GM21526 (cell line): ENCODE data around the gene PAX3.

ENCODE experiments used
- ATAC-seq: cut with Tn5 transposase; IDR thresholded peaks from one replicate; pipeline ENCODE4 v1.9.1; 2021; ENCODE audit warnings: moderate library complexity; ENCODE audit not compliant: unreplicated experiment, low FRiP score

PAX3 gene

DNA sequence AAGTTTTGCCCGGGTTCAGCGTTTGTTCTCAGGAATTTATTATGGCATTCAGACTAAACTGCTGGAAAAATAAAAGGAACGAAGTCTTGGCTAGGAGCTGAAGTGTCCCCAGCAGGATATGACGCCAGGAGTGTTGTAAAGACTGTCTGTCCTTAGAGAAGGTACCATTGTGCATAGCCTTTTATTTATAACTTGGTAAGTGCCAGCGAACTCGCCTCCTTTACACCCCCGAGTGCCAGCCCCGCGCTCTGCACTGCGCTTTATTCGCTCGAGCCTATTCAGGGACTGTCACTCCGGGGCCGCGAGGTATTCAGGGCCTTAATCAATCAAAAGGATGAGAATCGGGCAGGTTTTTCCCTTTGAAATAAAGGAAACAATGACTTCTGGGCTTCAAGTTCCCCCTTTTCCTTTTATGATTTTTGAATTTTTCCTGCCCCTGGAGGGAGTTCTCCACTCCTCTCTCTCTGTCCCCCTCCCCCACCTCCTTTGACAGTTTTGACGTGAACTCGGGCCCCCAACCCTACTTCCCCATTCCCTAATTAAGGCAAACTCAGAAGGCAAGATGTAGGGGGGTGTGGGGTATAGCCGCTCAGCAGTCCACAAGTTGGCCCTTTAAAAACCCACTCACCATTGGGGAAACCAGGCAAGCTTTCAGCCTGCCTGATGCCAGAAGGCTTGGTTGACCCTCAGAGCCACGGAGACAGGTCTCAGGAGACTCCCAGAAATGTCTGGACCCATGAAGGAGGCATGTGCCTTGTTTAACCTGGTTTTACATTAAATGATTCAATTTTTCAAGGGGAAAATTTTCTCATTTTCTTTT lies 1.3 kb upstream of the PAX3 start:
- ATAC-seq = no peak

DNA sequence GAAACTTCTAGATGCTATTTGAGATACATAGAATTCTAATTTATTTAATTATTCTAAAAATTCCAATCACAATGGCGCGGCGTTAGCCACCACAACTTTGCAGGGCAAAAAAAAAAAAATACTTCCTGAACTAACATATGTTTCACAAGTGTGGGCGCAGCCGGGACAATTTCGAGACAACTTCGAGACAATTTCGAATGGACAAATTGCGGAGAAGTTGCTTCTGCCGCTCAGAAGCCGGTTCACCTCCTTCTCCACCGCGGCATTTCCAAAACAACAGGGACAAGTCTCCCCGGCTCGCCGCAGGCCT lies 842 bp downstream of the PAX3 start:
- ATAC-seq = no peak

GRCh38 chr2:222297600-222297935 lies 1.2 kb downstream of the PAX3 start:
- no peak for ATAC-seq

- ATAC-seq = no peak
Observed at GRCh38 chr2:222296911-222297599, 1.7 kb downstream of the PAX3 start.

GRCh38 chr2:222296311-222296741 lies 2.5 kb downstream of the PAX3 start:
- no peak for ATAC-seq

DNA sequence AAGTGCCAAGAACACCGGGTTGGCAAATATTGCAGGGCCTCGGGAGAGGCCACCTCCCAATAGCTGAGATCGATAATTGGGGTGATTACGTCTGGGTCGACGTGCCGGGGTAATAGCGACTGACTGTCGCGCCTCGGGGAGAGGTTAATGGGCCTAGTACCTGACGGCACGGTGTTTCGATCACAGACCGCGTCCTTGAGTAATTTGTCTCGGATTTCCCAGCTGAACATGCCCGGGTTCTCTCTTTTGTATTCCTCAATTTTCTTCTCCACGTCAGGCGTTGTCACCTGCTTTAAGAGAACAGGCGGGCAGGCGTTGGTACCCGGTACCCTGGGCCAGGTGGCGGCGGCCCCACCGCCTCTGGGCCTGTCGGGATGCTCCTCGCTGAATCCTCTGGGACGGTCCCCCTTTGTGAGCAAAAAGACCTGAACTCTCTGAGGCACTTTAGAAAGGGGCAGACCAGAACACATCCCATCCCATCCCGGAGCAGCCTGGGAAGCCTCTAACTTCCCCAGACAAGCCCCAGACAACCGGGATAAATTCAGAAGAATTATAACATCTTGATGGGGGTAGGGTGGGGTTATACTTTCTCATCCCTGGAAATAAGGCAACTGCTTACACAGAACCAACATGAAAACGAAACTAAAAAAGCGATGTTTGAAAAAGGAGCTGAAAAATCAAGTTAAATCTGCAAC lies 3.3 kb downstream of the PAX3 start:
- no peak for ATAC-seq

- no peak for ATAC-seq
Observed at GRCh38 chr2:222294996-222295367, 3.8 kb downstream of the PAX3 start.

DNA sequence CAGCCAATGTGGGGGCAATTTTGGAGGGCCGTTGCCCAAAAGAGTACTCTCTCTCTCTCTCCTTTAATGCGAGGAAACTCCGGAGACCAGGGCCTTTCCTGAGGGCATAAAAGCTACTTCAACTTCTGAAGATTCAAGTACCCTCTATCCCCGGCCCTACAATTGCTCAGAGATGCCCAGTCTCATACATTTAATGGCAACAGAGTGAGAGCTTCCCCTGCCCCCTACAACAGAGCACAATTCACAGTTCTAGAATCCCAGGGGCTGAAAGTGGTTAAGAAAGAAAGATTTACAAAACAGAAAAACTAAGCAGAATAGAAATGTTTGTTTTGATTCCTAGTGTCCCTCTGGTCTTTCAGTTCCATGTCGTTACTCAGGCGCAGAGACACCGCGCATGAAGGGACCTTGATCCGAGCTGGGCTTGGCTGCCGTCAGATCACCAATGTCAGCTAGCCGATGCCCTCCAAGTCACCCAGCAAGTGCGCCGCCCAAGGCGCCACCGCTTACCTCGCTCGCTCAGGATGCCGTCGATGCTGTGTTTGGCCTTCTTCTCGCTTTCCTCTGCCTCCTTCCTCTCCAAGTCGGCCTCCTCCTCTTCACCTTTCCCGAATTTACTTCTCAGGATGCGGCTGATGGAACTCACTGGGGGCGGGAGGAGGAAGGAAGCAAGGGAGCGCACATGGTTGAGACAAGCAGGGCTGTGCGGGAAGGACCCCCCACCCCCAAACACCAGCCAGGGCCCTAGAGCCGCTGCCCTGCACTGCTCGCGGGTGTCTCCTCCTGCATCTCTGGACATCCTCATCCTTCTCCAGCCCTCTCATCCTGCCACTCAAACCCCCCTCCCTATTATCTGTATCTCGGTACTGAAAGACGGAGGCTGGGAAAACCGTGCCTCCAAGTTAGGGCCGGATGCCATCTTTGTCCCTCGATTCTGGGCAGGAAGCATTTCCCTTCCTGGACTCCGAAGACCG lies 4.9 kb downstream of the PAX3 start:
- no peak for ATAC-seq

DNA sequence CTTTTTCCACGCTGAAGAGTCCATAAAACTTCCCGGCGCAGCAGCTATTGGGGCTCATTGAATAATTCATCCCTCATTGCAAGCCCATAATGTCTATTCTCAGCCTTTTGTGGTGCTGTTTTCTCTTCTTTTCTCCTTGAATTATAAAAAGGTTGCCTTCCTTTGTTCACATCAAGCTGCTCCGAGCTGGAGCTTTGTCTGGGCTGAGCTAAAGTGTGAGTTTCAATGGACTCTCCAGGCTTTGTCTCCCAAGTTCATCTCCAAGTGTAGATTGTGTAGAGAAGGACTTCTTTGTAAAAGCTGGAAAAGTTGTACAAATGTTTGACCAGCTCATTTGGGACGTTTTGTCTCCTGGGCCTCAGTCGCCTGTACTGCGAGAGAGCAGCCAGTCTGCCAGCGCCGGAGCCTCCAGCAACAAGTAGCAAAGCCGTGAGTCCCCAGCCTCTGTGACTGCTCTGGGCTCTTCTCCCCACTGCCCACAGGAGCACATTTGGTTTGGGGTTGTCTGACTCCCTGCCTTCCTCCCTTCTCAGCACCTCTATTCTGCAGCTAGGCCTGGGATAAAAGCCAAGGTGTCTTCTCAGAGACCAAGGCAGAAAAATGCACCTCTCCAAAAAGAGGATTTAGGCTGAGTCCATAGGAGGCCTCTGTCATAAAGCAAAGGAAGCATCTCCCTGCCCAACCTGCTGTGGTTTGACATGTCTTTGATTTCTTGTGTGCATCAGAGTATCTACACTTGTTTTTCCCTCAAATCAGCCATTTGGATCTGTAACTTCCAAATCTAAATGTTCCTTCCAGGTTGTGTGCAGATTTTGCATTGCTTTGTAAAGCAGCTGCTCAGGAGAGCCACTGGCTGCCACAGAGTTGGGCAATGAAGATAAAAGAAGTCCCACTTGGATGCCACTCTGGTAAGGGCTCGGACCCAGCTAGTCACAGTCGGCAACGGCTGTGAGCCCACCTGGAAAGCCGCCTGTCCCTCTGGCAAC lies 6.4 kb downstream of the PAX3 start:
- no peak for ATAC-seq

DNA sequence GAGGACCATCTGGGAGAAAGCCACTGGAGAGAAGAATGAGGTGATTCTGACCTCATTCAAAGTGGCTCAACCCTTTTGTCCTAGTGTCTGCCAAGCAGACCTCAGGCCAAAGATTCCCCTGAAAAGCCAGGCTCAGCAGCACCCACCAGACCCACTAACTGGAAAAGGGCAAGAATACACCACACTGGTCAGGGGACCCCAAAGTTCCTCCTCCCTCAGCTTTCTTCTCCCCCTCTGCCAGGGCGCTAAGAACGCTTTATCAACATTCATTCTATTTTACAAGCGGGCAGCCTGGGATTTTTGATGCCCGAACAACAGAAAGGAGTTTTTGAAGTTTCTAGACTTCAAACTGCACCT lies 7.3 kb downstream of the PAX3 start:
- no peak for ATAC-seq

DNA sequence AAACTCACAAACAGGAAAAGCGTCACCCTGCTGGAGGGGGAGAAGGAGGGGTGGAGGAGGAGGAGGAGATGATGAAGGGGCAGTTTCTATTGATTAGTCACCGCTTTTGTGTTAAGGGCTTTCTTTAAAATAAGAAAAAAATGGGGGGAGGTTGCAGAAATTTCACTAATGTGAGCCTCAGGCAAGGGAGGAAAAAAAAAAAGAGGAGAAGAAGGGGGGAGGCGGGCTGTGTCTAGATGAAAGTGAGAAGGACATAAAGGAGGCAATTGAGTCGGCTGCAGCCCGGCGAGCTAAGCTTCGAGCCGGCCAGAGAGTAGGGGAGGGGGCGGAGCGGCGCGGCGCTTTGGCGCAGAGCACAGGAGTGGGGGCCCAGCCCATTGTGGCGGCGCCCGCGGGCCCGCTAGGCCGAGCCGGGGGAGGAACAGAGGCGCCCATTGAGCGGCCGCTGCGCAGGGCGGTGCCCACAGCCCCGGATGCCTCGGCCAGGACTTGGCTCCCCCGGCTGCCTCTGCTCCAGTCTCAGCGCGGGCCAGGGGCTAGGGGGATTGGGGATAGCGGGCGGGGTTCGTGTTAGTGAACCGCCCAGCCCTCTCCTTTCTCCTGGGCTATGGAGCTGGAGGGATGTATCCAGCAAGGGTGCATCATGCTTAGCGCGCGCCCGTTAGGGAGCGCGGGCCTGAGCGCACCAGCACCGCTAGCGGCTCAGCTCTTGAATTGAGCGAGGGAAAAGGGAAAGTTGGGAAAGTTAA lies 7.9 kb downstream of the PAX3 start:
- ATAC-seq = no peak

GRCh38 chr2:222290401-222290735 lies 8.4 kb downstream of the PAX3 start:
- no peak for ATAC-seq

- ATAC-seq = no peak
Observed at GRCh38 chr2:222289278-222290160, 9.3 kb downstream of the PAX3 start.

DNA sequence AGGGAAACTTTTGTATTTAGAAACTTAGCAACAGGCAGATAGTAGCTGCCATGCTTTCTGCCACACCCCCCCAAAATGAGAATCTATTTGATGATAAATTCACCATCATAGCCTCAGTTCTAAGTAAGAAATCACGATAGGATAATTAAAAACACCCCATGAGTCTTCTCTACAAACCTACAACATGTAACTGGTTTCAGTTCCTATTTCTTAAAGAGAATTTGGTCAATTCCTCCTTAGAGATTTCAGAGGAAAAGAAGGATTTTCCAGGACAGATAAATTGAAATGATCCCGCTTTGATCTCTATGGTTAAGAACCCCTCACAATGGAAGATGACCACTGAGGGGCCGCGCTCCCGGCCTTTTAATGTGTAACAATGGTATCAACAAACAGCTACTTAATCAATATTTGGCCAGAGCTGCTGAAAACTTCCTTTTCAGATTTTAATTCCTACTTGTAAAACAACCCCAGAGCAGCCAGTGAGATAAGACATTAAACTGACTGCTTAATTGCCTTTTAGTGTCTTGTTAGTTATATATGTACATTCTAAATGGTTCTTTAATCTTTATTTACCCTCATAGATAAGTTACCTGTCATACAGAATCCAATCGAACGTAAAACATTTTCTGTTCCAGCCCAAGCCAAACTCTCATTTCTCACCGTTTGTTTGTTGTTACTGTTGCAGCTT lies 10.1 kb downstream of the PAX3 start:
- no peak for ATAC-seq

- no peak for ATAC-seq
Observed at GRCh38 chr2:222287862-222288479, 10.8 kb downstream of the PAX3 start.

DNA sequence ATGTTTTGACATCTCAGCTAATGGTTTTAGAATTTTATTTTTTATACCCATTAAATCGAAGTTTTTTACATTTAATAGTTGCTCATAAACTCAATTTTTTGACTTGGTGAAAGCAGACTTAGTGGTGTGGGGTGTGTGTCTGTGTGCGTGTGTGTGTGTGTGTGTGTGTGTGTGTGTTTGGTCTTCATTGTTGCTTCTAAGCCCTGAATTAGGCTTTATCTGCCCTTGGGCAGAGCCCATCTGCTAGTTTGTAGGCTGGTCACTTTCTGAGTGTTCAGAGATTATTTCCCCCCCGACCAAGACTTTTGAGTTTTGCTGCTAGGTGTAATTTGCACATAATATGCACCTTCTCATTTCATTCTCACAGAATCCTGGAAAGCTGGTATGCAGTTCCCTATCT lies 14.3 kb downstream of the PAX3 start:
- ATAC-seq = no peak

DNA sequence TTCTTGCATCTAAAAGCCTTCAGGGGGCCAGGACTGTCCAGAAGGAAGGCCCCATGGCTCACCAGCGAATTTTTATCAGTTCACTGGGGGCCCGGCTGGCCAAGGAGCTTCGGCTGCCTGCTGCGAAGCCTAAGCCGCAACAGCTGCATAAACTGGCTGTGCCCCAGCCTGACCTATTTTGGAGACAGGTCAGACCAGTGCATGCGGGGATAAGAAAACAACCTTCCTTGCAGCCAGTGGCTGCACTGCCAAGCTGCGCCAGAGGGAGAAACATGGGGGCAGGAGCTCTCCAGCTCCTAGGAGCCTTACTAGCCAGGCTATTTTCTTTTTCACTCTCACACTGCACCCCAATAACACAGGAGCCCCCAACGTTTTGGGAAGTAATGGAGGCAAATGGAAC lies 15.2 kb downstream of the PAX3 start:
- no peak for ATAC-seq
